Fibroblast of mammary gland (primary cell): ENCODE results near the gene SPTB.

Experiments
- DNase-seq: peaks from one replicate; pipeline ENCODE4 v3.0.0-alpha.2; 2010; ENCODE audit warnings: low read depth
- H3K4me3 ChIP-seq: 2 replicates; pipeline ENCODE4 v1.5.1; 2011; ENCODE audit warnings: low read depth, mild to moderate bottlenecking, low read length, moderate library complexity; ENCODE audit not compliant: control insufficient read depth
- CTCF ChIP-seq: conservative IDR thresholded peaks from 2 replicates; pipeline ENCODE4 v1.5.1; 2011; ENCODE audit warnings: low read depth, low read length, inconsistent platforms; ENCODE audit not compliant: control insufficient read depth, insufficient read depth

Gene SPTB

GRCh38 chr14:64873506-64874219 is 6.0 kb downstream of the SPTB start:
- no peak for DNase-seq
- TF ChIP-seq CTCF, result no peak
- no peak overlapping the region for H3K4me3 ChIP-seq

GRCh38 chr14:64871344-64871743 is 8.4 kb downstream of the SPTB start:
- DNase-seq, result no peak
- no peak for TF ChIP-seq CTCF
- no peak overlapping the region for H3K4me3 ChIP-seq

- no peak for TF ChIP-seq CTCF
- DNase-seq, result no peak
- H3K4me3 ChIP-seq, result no peak overlapping the region
These were observed 9.5 kb downstream of the SPTB start for GRCh38 chr14:64870160-64870559.

- DNase-seq, result no peak
- H3K4me3 ChIP-seq, result no peak overlapping the region
- no peak for TF ChIP-seq CTCF
These were observed 10.9 kb downstream of the SPTB start for GRCh38 chr14:64868841-64869240.

- no peak overlapping the region for H3K4me3 ChIP-seq
- DNase-seq, result no peak
- TF ChIP-seq CTCF, result no peak
These were observed 11.3 kb downstream of the SPTB start for GRCh38 chr14:64868379-64868778.

GRCh38 chr14:64867182-64867581 is 12.5 kb downstream of the SPTB start:
- no peak overlapping the region for H3K4me3 ChIP-seq
- DNase-seq, result no peak
- no peak for TF ChIP-seq CTCF

- no peak for DNase-seq
- H3K4me3 ChIP-seq, result no peak overlapping the region
- no peak for TF ChIP-seq CTCF
These were observed 13.7 kb downstream of the SPTB start for GRCh38 chr14:64865992-64866391.
